HepG2 (cell line): ENCODE results near the gene NADK2. TPM values are rescaled to one million over a fixed set of nuclear protein-coding genes. Genes with fewer than 3 reads are reported as not detected.

ENCODE experiments used
- HCFC1 ChIP-seq: fragments of 150-350 bp; IDR thresholded peaks from 2 replicates; pipeline ENCODE4 v1.6.1; 2014; ENCODE audit warnings: low read depth, low read length
- IKZF5 ChIP-seq: IDR thresholded peaks from 2 replicates; pipeline ENCODE4 v1.6.1; 2018; ENCODE audit warnings: missing genetic modification reagents, mild to moderate bottlenecking, missing compliant biosample characterization
- ZC3H13 ChIP-seq: sonication (generic); formaldehyde crosslinking; IDR thresholded peaks from 2 replicates; pipeline ENCODE4 v1.8.1; 2023; ENCODE audit warnings: mild to moderate bottlenecking, missing genetic modification reagents, moderate library complexity
- ZNF18 ChIP-seq: sonication (generic); formaldehyde crosslinking; IDR thresholded peaks from 2 replicates; pipeline ENCODE4 v1.8.0; 2022; ENCODE audit warnings: mild to moderate bottlenecking, missing genetic modification reagents; ENCODE audit not compliant: insufficient replicate concordance
- ZNF335 ChIP-seq: sonication (generic); formaldehyde crosslinking; IDR thresholded peaks from 2 replicates; pipeline ENCODE4 v1.4.0; 2020; ENCODE audit warnings: missing genetic modification reagents
- ZNF407 ChIP-seq: sonication (generic); formaldehyde crosslinking; IDR thresholded peaks from one replicate; pipeline ENCODE4 v1.5.1; 2020; ENCODE audit warnings: mild to moderate bottlenecking, missing genetic modification reagents; ENCODE audit errors: not compliant biosample characterization
- ZNF496 ChIP-seq: sonication (generic); formaldehyde crosslinking; IDR thresholded peaks from 2 replicates; pipeline ENCODE4 v1.8.1; 2023; ENCODE audit warnings: mild to moderate bottlenecking, moderate library complexity, missing genetic modification reagents; ENCODE audit not compliant: insufficient replicate concordance
- ZNF609 ChIP-seq: sonication (generic); formaldehyde crosslinking; IDR thresholded peaks from 2 replicates; pipeline ENCODE4 v1.4.0; 2020; ENCODE audit warnings: mild to moderate bottlenecking, missing genetic modification reagents, borderline replicate concordance
- polyA plus RNA-seq, 8 experiments: library from polyadenylated mRNA; depleted of rRNA in 3 of 8; stranded (reverse) in 7 of 8; unstranded in 1 of 8; fragments of >200 nt; fragmentation: Illumina TruSeq in 4 of 8; extraction: Trizol in 4 of 8; gene quantifications; 2 replicates each; pipeline versions ENCODE4 v1.2.1 to v1.2.3, GENCODE V29; 2011 to 2016; ENCODE audit warnings: low read depth in 4 of 8, missing spikeins in 1 of 8, mixed read lengths in 1 of 8; ENCODE audit not compliant: insufficient read depth in 1 of 8
- total RNA-seq, 5 experiments: library from RNA; depleted of rRNA; stranded (reverse); fragments of >200 nt; fragmentation: Illumina TruSeq; extraction: Trizol; gene quantifications; 2 replicates each; pipeline ENCODE4 v1.2.3, GENCODE V29; 2016; ENCODE audit warnings: low read depth in 1 of 5

Gene NADK2
- total and polyA plus RNA-seq, 2 of the 13 experiments (the other 11 are each of a cell fraction or from before 2014, with no cell fraction given) = 13.9 to 71.4 TPM

- TF ChIP-seq ZNF407 (no peak), IKZF5 (CRISPR knock-in tag) (peak; percentile 86; the same call in 1 of the 2 replicates), ZNF496 (CRISPR knock-in tag) (no peak), ZNF609 (CRISPR knock-in tag) (peak; percentile 65; the same call in 1 of the 2 replicates), ZNF335 (CRISPR knock-in tag) (0 out of 2 replicates have a peak, but pooled peaks have one; percentile 79), ZC3H13 (no peak; the same call in 1 of the 2 replicates), HCFC1 (peak; percentile 94), ZNF18 (peak; percentile 54)
These were observed 90.0 kb downstream of the NADK2 start, which contains the start of the genes LMBRD2 and SKP2 (continued) for GRCh38 chr5:36151434-36152323.
